IMR-90 (cell line): ENCODE data around the gene GDPD5. TPM values are rescaled to one million over a fixed set of nuclear protein-coding genes. Genes with fewer than 3 reads are reported as not detected.

Experiments
- ATAC-seq: fragments of 200-7000 bp; cut with Tn5 transposase; 2 replicates; pipeline ENCODE4 v1.9.1; 2020; ENCODE audit warnings: low read depth, mild to moderate bottlenecking, moderate library complexity
- BruUV-seq: library from RNA; stranded (reverse); fragments of 400-500 nt; replicated peaks from 2 replicates; lab custom pipeline; 2021; lab: Mats Ljungman, UMichigan
- CTCF ChIA-PET: fragments of 300-600 bp; formaldehyde crosslinking; extraction: SDS; loops from one replicate; lab custom pipeline; 2021; ENCODE audit warnings: antibody characterized with exemption; lab: Yijun Ruan, JAX
- POLR2A ChIA-PET: fragments of 300-600 bp; sonication (Branson Sonifier 250); formaldehyde crosslinking; loops from one replicate; lab custom pipeline; 2022; ENCODE audit warnings: antibody characterized with exemption; ENCODE audit not compliant: unreplicated experiment; lab: Charles Lee
- DNase-seq: peaks from one replicate; pipeline ENCODE4 v3.0.0; 2013
- H2AFZ ChIP-seq: replicated peaks from 2 replicates; pipeline ENCODE3; 2013; ENCODE audit warnings: low read length, mild to moderate bottlenecking; ENCODE audit not compliant: poor library complexity
- H2AK5ac ChIP-seq: 2 replicates; pipeline ENCODE4 v1.6.1; 2013; ENCODE audit warnings: low read depth, low read length, inconsistent platforms
- H2AK9ac ChIP-seq: replicated peaks from 2 replicates; pipeline ENCODE3; 2013; ENCODE audit warnings: mild to moderate bottlenecking, low read depth, low read length, moderate library complexity; ENCODE audit not compliant: poor library complexity
- H2BK120ac ChIP-seq: 2 replicates; pipeline ENCODE4 v1.6.1; 2013; ENCODE audit warnings: low read depth, low read length, inconsistent platforms
- H2BK15ac ChIP-seq: 3 replicates; pipeline ENCODE4 v1.6.1; 2013; ENCODE audit warnings: low read depth, low read length, inconsistent platforms
- H2BK20ac ChIP-seq: 2 replicates; pipeline ENCODE4 v1.6.1; 2013; ENCODE audit warnings: low read depth, mild to moderate bottlenecking, inconsistent platforms, low read length, moderate library complexity
- H2BK5ac ChIP-seq: 2 replicates; pipeline ENCODE4 v1.6.1; 2013; ENCODE audit warnings: mild to moderate bottlenecking, low read depth, low read length, inconsistent platforms; ENCODE audit not compliant: poor library complexity, severe bottlenecking
- H3K14ac ChIP-seq: replicated peaks from 2 replicates; pipeline ENCODE4 v1.6.1; 2013; ENCODE audit warnings: low read depth, low read length, inconsistent platforms
- H3K18ac ChIP-seq: 2 replicates; pipeline ENCODE4 v1.6.1; 2013; ENCODE audit warnings: low read depth, low read length, control low read depth
- H3K23ac ChIP-seq: 2 replicates; pipeline ENCODE4 v1.6.1; 2013; ENCODE audit warnings: low read depth, low read length, inconsistent platforms
- H3K27ac ChIP-seq: 2 replicates; pipeline ENCODE4 v1.5.1; 2013; ENCODE audit warnings: mild to moderate bottlenecking, control low read depth, low read length; ENCODE audit not compliant: insufficient read depth
- H3K27me3 ChIP-seq: 2 replicates; pipeline ENCODE4 v1.6.1; 2013; ENCODE audit warnings: low read length; ENCODE audit not compliant: control insufficient read depth, insufficient read depth
- H3K36me3 ChIP-seq: 2 replicates; pipeline ENCODE4 v1.6.1; 2013; ENCODE audit warnings: low read length, mixed read lengths; ENCODE audit not compliant: control insufficient read depth, insufficient read depth
- H3K4ac ChIP-seq: 2 replicates; pipeline ENCODE4 v1.6.1; 2013; ENCODE audit warnings: low read depth, low read length, inconsistent platforms
- H3K4me1 ChIP-seq: 2 replicates; pipeline ENCODE4 v1.6.1; 2013; ENCODE audit warnings: low read length, mixed read lengths; ENCODE audit not compliant: control insufficient read depth, insufficient read depth
- H3K4me2 ChIP-seq: 2 replicates; pipeline ENCODE4 v1.6.1; 2013; ENCODE audit warnings: low read depth, mild to moderate bottlenecking, control low read depth, low read length, moderate library complexity
- H3K4me3 ChIP-seq: 2 replicates; pipeline ENCODE4 v1.5.1; 2013; ENCODE audit warnings: low read depth, mild to moderate bottlenecking, control low read depth, low read length, moderate library complexity; ENCODE audit not compliant: insufficient read depth
- H3K56ac ChIP-seq: 2 replicates; pipeline ENCODE4 v1.6.1; 2013; ENCODE audit warnings: low read length, inconsistent platforms; ENCODE audit not compliant: insufficient read depth; ENCODE audit errors: extremely low read depth
- H3K79me1 ChIP-seq, 2 experiments: 2 replicates each; pipeline ENCODE4 v1.6.1; 2013; ENCODE audit warnings: low read length in 2 of 2, inconsistent platforms in 1 of 2, low read depth in 1 of 2
- H3K9ac ChIP-seq: 2 replicates; pipeline ENCODE4 v1.6.1; 2013; ENCODE audit warnings: low read depth, low read length, control low read depth
- H3K9me1 ChIP-seq: 2 replicates; pipeline ENCODE4 v1.6.1; 2013; ENCODE audit warnings: low read length, inconsistent platforms; ENCODE audit not compliant: insufficient read depth
- H3K9me3 ChIP-seq: 2 replicates; pipeline ENCODE4 v1.6.1; 2013; ENCODE audit warnings: low read length; ENCODE audit not compliant: control insufficient read depth, insufficient read depth
- H4K20me1 ChIP-seq: 2 replicates; pipeline ENCODE4 v1.6.1; 2013; ENCODE audit warnings: low read length, inconsistent platforms; ENCODE audit not compliant: insufficient read depth
- H4K5ac ChIP-seq: 2 replicates; pipeline ENCODE4 v1.6.1; 2013; ENCODE audit warnings: mild to moderate bottlenecking, low read depth, low read length, control low read depth
- H4K8ac ChIP-seq, 2 experiments: 2 replicates each; pipeline ENCODE4 v1.6.1; 2013; ENCODE audit warnings: low read depth in 2 of 2, low read length in 2 of 2, control low read depth in 1 of 2, inconsistent platforms in 1 of 2
- H4K91ac ChIP-seq: 2 replicates; pipeline ENCODE4 v1.6.1; 2013; ENCODE audit warnings: low read depth, low read length, inconsistent platforms; ENCODE audit not compliant: insufficient read depth
- BHLHE40 ChIP-seq: fragments of 150-350 bp; IDR thresholded peaks from 2 replicates; pipeline ENCODE4 v1.6.1; 2016; ENCODE audit warnings: mild to moderate bottlenecking, low read depth, low read length
- WGBS, 2 experiments: methylation state at CpG; one replicate each; pipeline versions ENCODE4 v1.1.5 to v1.1.7; 2013; ENCODE audit warnings: missing lambda C conversion rate in 2 of 2; ENCODE audit not compliant: insufficient read length in 1 of 2; ENCODE audit errors: extremely low coverage in 2 of 2; 5-methylcytosine and 5-hydroxymethylcytosine counted together
- dilution Hi-C: fragments of 300-500 bp; cut with HindIII; formaldehyde crosslinking; loops from one replicate; pipeline ENCODE4 v1.14.3; 2018; ENCODE audit warnings: low sequenced_read_pairs; ENCODE audit not compliant: unreplicated experiment
- in situ Hi-C: fragments of 300-500 bp; cut with MboI; formaldehyde crosslinking; loops from 3 replicates; pipeline ENCODE4 v1.14.3; 2019; ENCODE audit warnings: low sequenced_read_pairs, inconsistent platforms, mixed read lengths
- intact Hi-C: fragments of 100-400 bp; cut with micrococcal nuclease; formaldehyde crosslinking; loops from 2 replicates; pipeline ENCODE4 v1.10.0; 2022
- polyA plus RNA-seq, 3 experiments: library from polyadenylated mRNA; depleted of rRNA; stranded (reverse); fragments of >200 nt; gene quantifications; 2 replicates each; pipeline ENCODE4 v1.2.3, GENCODE V29; 2012; ENCODE audit warnings: low replicate concordance in 1 of 3
- total RNA-seq: library from RNA; depleted of rRNA; stranded (reverse); fragments of >200 nt; gene quantifications from 2 replicates; pipeline ENCODE4 v1.2.3, GENCODE V29; 2012

GDPD5 gene
- total and polyA plus RNA-seq, 2 of the 4 experiments (the other 2 are of a cell fraction) = 2.0 to 7.9 TPM

DNA sequence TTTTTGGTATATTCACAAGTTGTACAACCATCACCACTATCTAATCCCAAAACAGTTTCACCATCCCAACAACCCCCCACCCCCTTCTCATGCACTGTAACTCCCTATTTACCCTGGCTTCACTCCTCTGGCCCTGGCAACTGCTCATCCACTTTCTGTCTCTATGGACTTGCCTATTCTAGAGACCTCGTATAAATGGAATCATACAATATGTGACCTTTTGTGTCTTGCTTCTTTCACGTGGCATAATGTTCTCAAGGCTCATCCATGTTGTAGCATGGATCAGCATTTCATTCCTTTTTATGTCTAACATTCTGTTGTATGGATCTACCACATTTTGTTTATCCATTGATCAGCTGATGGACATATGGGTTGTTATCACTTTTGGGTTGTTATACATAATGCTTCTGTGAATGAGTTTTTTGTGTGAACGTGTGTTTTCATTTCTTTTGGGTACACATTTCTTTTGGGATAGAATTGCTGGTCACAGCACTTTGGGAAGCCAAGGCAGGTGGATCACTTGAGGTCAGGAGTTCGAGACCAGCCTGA lies 46.1 kb downstream of the GDPD5 start:
- H3K9me1 ChIP-seq = peaks cover 14% of the 10 kb centered on the region
- ATAC-seq = no peak
- no peaks in the 10 kb centered on the region; a peak in 1 of 4 replicates for H3K79me1 ChIP-seq
- WGBS, 2 experiments = 46% methylated on average over 2 of the region's 4 CpGs; no CpG with 5 or more reads in 1 of the 2 experiments
- H4K20me1 ChIP-seq = no peaks in the 10 kb centered on the region
- no peak overlapping the region for H4K8ac ChIP-seq
- TF ChIP-seq BHLHE40 = no peak
- no peak overlapping the region for H2BK5ac ChIP-seq
- no peak overlapping the region for H2BK20ac ChIP-seq
- no peak overlapping the region for H3K4ac ChIP-seq
- H3K27ac ChIP-seq = no peak overlapping the region
- H3K14ac ChIP-seq = no peak overlapping the region
- H3K4me1 ChIP-seq = peaks cover 14% of the 10 kb centered on the region
- no peaks in the 10 kb centered on the region for H3K36me3 ChIP-seq
- H3K18ac ChIP-seq = no peak overlapping the region
- ChIA-PET CTCF (interaction anchor here (0.6 kb wide), 1 partner anchor 12 kb away, joined by 3 read pairs; no protein-coding TSS in a partner anchor), POLR2A (interaction anchor here (0.6 kb wide), 1 partner anchor 10 kb away, joined by 5 read pairs; no protein-coding TSS in a partner anchor)
- no peak overlapping the region for H3K9ac ChIP-seq
- intact Hi-C loops = no loop called here
- H3K9me3 ChIP-seq = no peaks in the 10 kb centered on the region
- H3K4me3 ChIP-seq = no peak overlapping the region
- no TSS peak for BruUV-seq
- dilution Hi-C loops = no loop called here
- DNase-seq = no peak
- no peaks in the 10 kb centered on the region; the same call in 1 of the 2 replicates for H3K27me3 ChIP-seq
- no peak overlapping the region for H3K56ac ChIP-seq
- no peak overlapping the region for H2AFZ ChIP-seq
- no peak overlapping the region for H3K4me2 ChIP-seq
- H4K91ac ChIP-seq = no peak overlapping the region
- H2BK120ac ChIP-seq = no peak overlapping the region
- in situ Hi-C loops = no loop called here
- H4K5ac ChIP-seq = no peak overlapping the region
- H2AK5ac ChIP-seq = no peak overlapping the region
- H2AK9ac ChIP-seq = no peak overlapping the region
- H2BK15ac ChIP-seq = no peak overlapping the region
- H3K23ac ChIP-seq = no peak overlapping the region
